ENCODE results near the gene PNPLA7. TPM values are rescaled to one million over a fixed set of nuclear protein-coding genes. Genes with fewer than 3 reads are reported as not detected.

Gene PNPLA7
- total and polyA plus RNA-seq, 2 donors (not counting 1 experiment from before 2014, with no cell fraction given) = 18.7 to 29.9 TPM

DNA sequence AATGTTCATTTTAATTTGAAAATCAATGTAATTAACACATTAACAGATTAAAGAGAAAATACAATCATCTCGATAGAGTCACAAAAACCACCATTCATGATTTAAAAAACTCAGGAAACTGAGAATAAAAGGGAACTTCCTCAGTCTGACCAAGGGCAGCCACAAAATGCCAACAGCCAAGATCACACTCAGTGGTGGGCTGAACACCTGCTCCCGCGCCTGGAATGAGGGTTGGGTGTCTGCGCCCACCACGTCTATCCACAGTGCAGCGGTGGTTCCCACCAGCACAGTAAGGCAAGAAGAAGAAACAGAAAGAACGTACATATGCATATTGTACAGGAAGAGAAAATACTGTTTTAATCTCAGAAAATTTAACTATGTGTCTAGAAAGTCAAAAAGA is 79.4 kb downstream of the PNPLA7 start:
- WGBS (ENCODE audit: insufficient coverage) = no CpG with 5 or more reads among the region's 7 CpGs
- no peak overlapping the region for H3K9ac ChIP-seq (ENCODE audit: low read length)
- peaks cover 0 to 4% of the 10 kb centered on the region in 2 donors for H3K4me1 ChIP-seq (ENCODE audit: control insufficient read depth in 2 of 2, insufficient read depth in 2 of 2, low read length in 2 of 2)
- peaks cover 3% of the 10 kb centered on the region for H3K4me1 Mint-ChIP-seq
- ChIA-PET POLR2A (no interaction called here), CTCF (interaction anchor here (1.2 kb wide), 1 partner anchor 29 kb away, joined by 3 read pairs; no protein-coding TSS in a partner anchor)
- TF ChIP-seq CTCF (IDR thresholded peaks at IDR 0.05) (no peak), EZH2 (IDR thresholded peaks at IDR 0.05; ENCODE audit: borderline replicate concordance, insufficient read depth, low read depth, low read length, poor library complexity, severe bottlenecking) (no peak)
- H3K27ac Mint-ChIP-seq = no peak overlapping the region
- H3K4me3 ChIP-seq (ENCODE audit: control extremely low read depth in 1 of 5, extremely low read depth in 1 of 5, insufficient read depth in 1 of 5, low read depth in 2 of 5, low read length in 4 of 5) = no peak overlapping the region
- H4K20me1 ChIP-seq (ENCODE audit: control insufficient read depth, insufficient read depth, low read length, poor library complexity, severe bottlenecking) = no peaks in the 10 kb centered on the region
- no peaks in the 10 kb centered on the region for H3K27me3 ChIP-seq (replicated peaks in 1 of 4; ENCODE audit: control extremely low read depth in 1 of 4, control insufficient read depth in 3 of 4, insufficient read depth in 4 of 4, low read length in 3 of 4)
- H3K79me2 ChIP-seq (ENCODE audit: control insufficient read depth, insufficient read depth, low read length) = no peaks in the 10 kb centered on the region
- H2AFZ ChIP-seq (ENCODE audit: insufficient read depth, low read depth, low read length, poor library complexity, severe bottlenecking) = no peak overlapping the region
- no peaks in the 10 kb centered on the region for H3K36me3 ChIP-seq (replicated peaks in 1 of 2; ENCODE audit: control extremely low read depth in 1 of 2, control insufficient read depth in 1 of 2, extremely low read depth in 1 of 2, insufficient read depth in 2 of 2, low read length in 1 of 2)
- DNase-seq (no peak), ATAC-seq (ENCODE audit: low read depth) (no peak)
- peaks cover 14% of the 10 kb centered on the region for H3K9me3 Mint-ChIP-seq (ENCODE audit: insufficient read depth)
- no peak overlapping the region for H3K4me2 ChIP-seq (replicated peaks; ENCODE audit: low read depth, low read length, poor library complexity, severe bottlenecking)
- intact Hi-C loops (cut with micrococcal nuclease) = no loop called here
- peaks cover under 1 to 20% (median 7%) of the 10 kb centered on the region in 3 donors for H3K9me3 ChIP-seq (ENCODE audit: control extremely low read depth in 1 of 3, control insufficient read depth in 2 of 3, insufficient read depth in 1 of 3, low read length in 2 of 3)
- H3K27ac ChIP-seq (ENCODE audit: low read length in 2 of 2) = no peak overlapping the region
- H3K27me3 Mint-ChIP-seq = no peaks in the 10 kb centered on the region
- H3K4me3 Mint-ChIP-seq = no peak overlapping the region

- H2AFZ ChIP-seq (ENCODE audit: insufficient read depth, low read depth, low read length, poor library complexity, severe bottlenecking) = no peak overlapping the region
- no peak overlapping the region for H3K4me2 ChIP-seq (replicated peaks; ENCODE audit: low read depth, low read length, poor library complexity, severe bottlenecking)
- Mint-ChIP-seq H3K4me1 (peaks cover 5% of the 10 kb centered on the region), H3K9me3 (ENCODE audit: insufficient read depth) (peaks cover 1% of the 10 kb centered on the region), H3K27ac (no peak overlapping the region), H3K27me3 (no peaks in the 10 kb centered on the region), H3K4me3 (no peak overlapping the region)
- H3K27ac ChIP-seq (ENCODE audit: low read length in 2 of 2) = no peak overlapping the region
- H3K4me1 ChIP-seq (ENCODE audit: control insufficient read depth in 2 of 2, insufficient read depth in 2 of 2, low read length in 2 of 2) = peaks cover 0 to 4% of the 10 kb centered on the region in 2 donors
- H3K36me3 ChIP-seq (replicated peaks in 1 of 2; ENCODE audit: control extremely low read depth in 1 of 2, control insufficient read depth in 1 of 2, extremely low read depth in 1 of 2, insufficient read depth in 2 of 2, low read length in 1 of 2) = no peaks in the 10 kb centered on the region
- H3K4me3 ChIP-seq (ENCODE audit: control extremely low read depth in 1 of 5, extremely low read depth in 1 of 5, insufficient read depth in 1 of 5, low read depth in 2 of 5, low read length in 4 of 5) = no peak overlapping the region
- WGBS (ENCODE audit: insufficient coverage) = 95% methylated on average over 7 of the region's 7 CpGs
- TF ChIP-seq CTCF (IDR thresholded peaks at IDR 0.05) (no peak), EZH2 (IDR thresholded peaks at IDR 0.05; ENCODE audit: borderline replicate concordance, insufficient read depth, low read depth, low read length, poor library complexity, severe bottlenecking) (no peak)
- no peak overlapping the region for H3K9ac ChIP-seq (ENCODE audit: low read length)
- no peak for DNase-seq
- intact Hi-C loops (cut with micrococcal nuclease) = no loop called here
- ChIA-PET CTCF (no interaction called here), POLR2A (no interaction called here)
- no peaks in the 10 kb centered on the region for H3K27me3 ChIP-seq (replicated peaks in 1 of 4; ENCODE audit: control extremely low read depth in 1 of 4, control insufficient read depth in 3 of 4, insufficient read depth in 4 of 4, low read length in 3 of 4)
- H4K20me1 ChIP-seq (ENCODE audit: control insufficient read depth, insufficient read depth, low read length, poor library complexity, severe bottlenecking) = no peaks in the 10 kb centered on the region
- ATAC-seq (ENCODE audit: low read depth) = no peak
- H3K79me2 ChIP-seq (ENCODE audit: control insufficient read depth, insufficient read depth, low read length) = no peaks in the 10 kb centered on the region
- H3K9me3 ChIP-seq (ENCODE audit: control extremely low read depth in 1 of 3, control insufficient read depth in 2 of 3, insufficient read depth in 1 of 3, low read length in 2 of 3) = peaks cover 0 to 2% (median 0%) of the 10 kb centered on the region in 3 donors
Observed at GRCh38 chr9:137467896-137468295, 82.3 kb downstream of the PNPLA7 start.

Data from B cell (primary cell).